ENCODE measurements around the gene AKT1.

GRCh38 chr14:104843442-104844305, 48.1 kb upstream of the AKT1 start:
- no peak for TF ChIP-seq MAFK (IDR thresholded peaks at IDR 0.05; ENCODE audit: low read depth, low read length)
- TF ChIP-seq CTCF (conservative IDR thresholded peaks at IDR 0.05; ENCODE audit: low read depth, low read length), result no peak
- no peak for TF ChIP-seq USF2 (IDR thresholded peaks at IDR 0.05; ENCODE audit: low read depth, low read length)
- no peak for TF ChIP-seq NFE2L2 (IDR thresholded peaks at IDR 0.05; ENCODE audit: low read depth, low read length)
- TF ChIP-seq POLR2A (IDR thresholded peaks at IDR 0.05; ENCODE audit: low read depth, low read length), result no peak
- TF ChIP-seq CEBPB (IDR thresholded peaks at IDR 0.05; ENCODE audit: low read depth, low read length), result no peak
- TF ChIP-seq FOS (IDR thresholded peaks at IDR 0.05; ENCODE audit: low read depth, low read length), result no peak
- TF ChIP-seq RCOR1 (IDR thresholded peaks at IDR 0.05; ENCODE audit: insufficient replicate concordance, low read length), result no peak
- no peak for TF ChIP-seq ELK1 (IDR thresholded peaks at IDR 0.05; ENCODE audit: borderline replicate concordance, low read depth, low read length)
- no peak for TF ChIP-seq MAZ (IDR thresholded peaks at IDR 0.05; ENCODE audit: borderline replicate concordance, low read depth, low read length)
- TF ChIP-seq BHLHE40 (IDR thresholded peaks at IDR 0.05; ENCODE audit: low read depth, low read length), result no peak
- TF ChIP-seq CHD1 (IDR thresholded peaks at IDR 0.05; ENCODE audit: low read depth, low read length), result no peak
